ENCODE results near the gene ANO10. TPM values are rescaled to one million over a fixed set of nuclear protein-coding genes. Genes with fewer than 3 reads are reported as not detected.

Gene ANO10
- total RNA-seq, 2 donors from 2014 or later: 83.8 to 112 TPM

DNA sequence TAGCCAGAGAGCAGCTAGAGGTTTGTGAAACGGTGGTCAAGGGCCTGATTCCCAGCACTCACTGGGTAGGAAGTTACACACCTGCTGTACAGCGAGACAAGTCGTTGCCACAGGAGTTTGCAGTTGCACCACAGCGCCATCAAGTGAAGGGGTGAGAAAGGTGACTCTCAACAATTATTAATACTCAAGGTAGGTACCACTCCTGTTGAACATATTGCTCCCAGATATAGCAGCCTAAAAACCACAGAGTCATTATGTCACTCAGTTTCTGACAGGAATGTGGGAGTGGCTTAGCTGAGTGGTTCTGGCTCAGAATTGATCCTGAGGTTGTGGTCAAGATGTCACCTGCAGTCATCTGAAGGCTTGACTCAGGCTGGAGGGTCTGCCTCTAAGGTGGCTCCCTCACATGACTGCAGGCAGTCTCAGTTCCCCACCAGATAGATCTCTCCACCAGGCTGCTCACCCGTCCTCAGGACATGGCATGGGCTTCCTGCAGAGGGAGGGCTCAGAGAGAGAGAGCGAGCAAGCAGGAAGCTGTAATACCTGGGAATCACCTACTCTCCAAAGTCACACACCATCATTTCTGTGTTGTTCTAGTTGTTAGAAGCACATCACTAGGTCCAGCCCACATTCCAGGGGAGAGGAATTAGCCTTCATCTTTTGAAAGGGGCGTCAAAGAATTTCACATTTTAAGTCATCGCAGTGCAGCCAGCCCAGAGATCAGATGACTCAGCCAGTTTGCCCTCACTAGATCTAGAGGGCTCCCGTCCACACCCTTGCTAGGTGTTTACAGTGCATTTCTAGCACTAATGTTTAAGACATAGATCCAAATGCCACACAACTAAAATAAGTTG lies 17.0 kb upstream of the ANO10 start:
- no peak overlapping the region for H3K4me3 Mint-ChIP-seq

DNA sequence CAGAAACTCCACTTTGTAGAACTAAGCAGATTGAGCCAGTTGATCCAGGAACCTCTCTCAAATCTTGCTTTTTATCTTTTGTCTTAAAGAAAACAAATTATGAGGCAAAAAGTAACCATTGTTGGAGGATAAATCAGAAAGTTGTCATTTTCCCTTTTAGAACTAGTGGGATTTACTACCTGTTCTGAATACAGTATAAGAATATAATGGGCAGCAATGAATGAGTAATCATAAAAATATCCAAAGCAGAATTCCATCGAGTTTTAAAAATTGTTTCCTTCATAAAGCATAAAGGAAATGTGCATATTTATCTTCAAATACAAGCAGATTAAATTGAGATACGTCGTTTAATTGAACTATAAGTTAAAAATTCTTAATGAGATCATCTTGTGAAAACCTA lies 15.9 kb upstream of the ANO10 start:
- no peaks in the 10 kb centered on the region for H3K9me3 ChIP-seq (ENCODE audit: control insufficient read depth, low read length)
- no peaks in the 10 kb centered on the region for H3K36me3 Mint-ChIP-seq (ENCODE audit: low read depth)
- WGBS, 2 experiments (ENCODE audit: insufficient coverage in 1 of 2, insufficient read length in 1 of 2): 92 to 100% methylated on average over 2 to 3 of the region's 3 CpGs

More for the DNA sequence above, 17.0 kb upstream of the ANO10 start:
- Histone ChIP-seq H3K36me3 (ENCODE audit: control insufficient read depth, insufficient read depth, low read length) (no peaks in the 10 kb centered on the region), H3K27me3 (ENCODE audit: control insufficient read depth, insufficient read depth, low read length, poor library complexity, severe bottlenecking) (no peaks in the 10 kb centered on the region), H3K9me3 (ENCODE audit: control insufficient read depth, low read length) (no peaks in the 10 kb centered on the region), H3K9ac (ENCODE audit: extremely low read depth, low read length, poor library complexity, severe bottlenecking) (no peak overlapping the region), H3K4me1 (ENCODE audit: control insufficient read depth, insufficient read depth, low read length) (no peaks in the 10 kb centered on the region), H3K27ac (ENCODE audit: low read depth, low read length) (no peak overlapping the region), H3K4me3 (ENCODE audit: low read length) (no peak overlapping the region)
- H3K36me3 Mint-ChIP-seq (ENCODE audit: low read depth): no peaks in the 10 kb centered on the region
- WGBS, 2 experiments (ENCODE audit: insufficient coverage in 1 of 2, insufficient read length in 1 of 2): 60 to 78% methylated on average over 3 to 9 of the region's 9 CpGs
- peaks cover 4% of the 10 kb centered on the region for H3K4me1 Mint-ChIP-seq
- no peaks in the 10 kb centered on the region for H3K27me3 Mint-ChIP-seq (ENCODE audit: insufficient read depth)
- peak; percentile 69 for DNase-seq
- no peak overlapping the region for H3K27ac Mint-ChIP-seq
- no peaks in the 10 kb centered on the region for H3K9me3 Mint-ChIP-seq
- TF ChIP-seq, protein P1, sequence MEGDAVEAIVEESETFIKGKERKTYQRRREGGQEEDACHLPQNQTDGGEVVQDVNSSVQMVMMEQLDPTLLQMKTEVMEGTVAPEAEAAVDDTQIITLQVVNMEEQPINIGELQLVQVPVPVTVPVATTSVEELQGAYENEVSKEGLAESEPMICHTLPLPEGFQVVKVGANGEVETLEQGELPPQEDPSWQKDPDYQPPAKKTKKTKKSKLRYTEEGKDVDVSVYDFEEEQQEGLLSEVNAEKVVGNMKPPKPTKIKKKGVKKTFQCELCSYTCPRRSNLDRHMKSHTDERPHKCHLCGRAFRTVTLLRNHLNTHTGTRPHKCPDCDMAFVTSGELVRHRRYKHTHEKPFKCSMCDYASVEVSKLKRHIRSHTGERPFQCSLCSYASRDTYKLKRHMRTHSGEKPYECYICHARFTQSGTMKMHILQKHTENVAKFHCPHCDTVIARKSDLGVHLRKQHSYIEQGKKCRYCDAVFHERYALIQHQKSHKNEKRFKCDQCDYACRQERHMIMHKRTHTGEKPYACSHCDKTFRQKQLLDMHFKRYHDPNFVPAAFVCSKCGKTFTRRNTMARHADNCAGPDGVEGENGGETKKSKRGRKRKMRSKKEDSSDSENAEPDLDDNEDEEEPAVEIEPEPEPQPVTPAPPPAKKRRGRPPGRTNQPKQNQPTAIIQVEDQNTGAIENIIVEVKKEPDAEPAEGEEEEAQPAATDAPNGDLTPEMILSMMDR (conservative IDR thresholded peaks at IDR 0.05): peak; percentile 57

DNA sequence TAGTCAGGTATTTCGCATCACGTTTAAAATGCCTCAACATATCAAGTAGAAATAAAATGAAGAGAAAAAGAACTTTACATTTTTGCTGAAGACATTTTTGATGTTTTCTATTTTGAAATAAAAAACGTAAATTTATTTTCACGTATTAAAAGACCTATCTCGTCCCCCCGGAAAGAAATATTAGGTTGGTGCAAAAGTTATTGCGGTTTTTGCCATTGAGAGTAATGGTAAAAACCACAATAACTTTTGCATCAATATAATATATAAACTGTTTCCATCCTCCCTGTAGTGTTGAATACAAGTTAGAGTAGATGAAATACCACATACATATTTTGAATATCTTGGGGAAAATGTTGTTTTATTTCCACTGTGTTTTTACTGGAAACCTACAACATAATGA lies 11.2 kb upstream of the ANO10 start:
- TF ChIP-seq, protein P1 (conservative IDR thresholded peaks at IDR 0.05): no peak
- no peak overlapping the region for H3K4me3 Mint-ChIP-seq
- 92% methylated on average over 7 of the region's 7 CpGs; no CpG with 5 or more reads in 1 of the 2 experiments for WGBS, 2 experiments (ENCODE audit: insufficient coverage in 1 of 2, insufficient read length in 1 of 2)
- no peak overlapping the region for H3K27ac Mint-ChIP-seq
- Histone ChIP-seq H3K9me3 (ENCODE audit: control insufficient read depth, low read length) (peaks cover 4% of the 10 kb centered on the region), H3K9ac (ENCODE audit: extremely low read depth, low read length, poor library complexity, severe bottlenecking) (no peak overlapping the region), H3K36me3 (ENCODE audit: control insufficient read depth, insufficient read depth, low read length) (no peaks in the 10 kb centered on the region), H3K27ac (ENCODE audit: low read depth, low read length) (no peak overlapping the region), H3K27me3 (ENCODE audit: control insufficient read depth, insufficient read depth, low read length, poor library complexity, severe bottlenecking) (no peaks in the 10 kb centered on the region), H3K4me3 (ENCODE audit: low read length) (no peak overlapping the region), H3K4me1 (ENCODE audit: control insufficient read depth, insufficient read depth, low read length) (no peaks in the 10 kb centered on the region)
- H3K9me3 Mint-ChIP-seq: peaks cover 20% of the 10 kb centered on the region
- H3K27me3 Mint-ChIP-seq (ENCODE audit: insufficient read depth): no peaks in the 10 kb centered on the region
- H3K4me1 Mint-ChIP-seq: no peaks in the 10 kb centered on the region
- no peaks in the 10 kb centered on the region for H3K36me3 Mint-ChIP-seq (ENCODE audit: low read depth)
- no peak for DNase-seq

More for the DNA sequence above, 15.9 kb upstream of the ANO10 start:
- no peak for DNase-seq
- H3K27ac ChIP-seq (ENCODE audit: low read depth, low read length): no peak overlapping the region
- no peaks in the 10 kb centered on the region for H3K36me3 ChIP-seq (ENCODE audit: control insufficient read depth, insufficient read depth, low read length)
- Mint-ChIP-seq H3K9me3 (no peaks in the 10 kb centered on the region), H3K4me3 (no peak overlapping the region), H3K4me1 (peaks cover 4% of the 10 kb centered on the region), H3K27me3 (ENCODE audit: insufficient read depth) (no peaks in the 10 kb centered on the region), H3K27ac (no peak overlapping the region)
- H3K27me3 ChIP-seq (ENCODE audit: control insufficient read depth, insufficient read depth, low read length, poor library complexity, severe bottlenecking): no peaks in the 10 kb centered on the region
- TF ChIP-seq, protein P1 (conservative IDR thresholded peaks at IDR 0.05): no peak
- no peaks in the 10 kb centered on the region for H3K4me1 ChIP-seq (ENCODE audit: control insufficient read depth, insufficient read depth, low read length)
- H3K4me3 ChIP-seq (ENCODE audit: low read length): no peak overlapping the region
- no peak overlapping the region for H3K9ac ChIP-seq (ENCODE audit: extremely low read depth, low read length, poor library complexity, severe bottlenecking)
